ENCODE measurements around the gene FIGNL2. TPM values are rescaled to one million over a fixed set of nuclear protein-coding genes. Genes with fewer than 3 reads are reported as not detected.

FIGNL2 gene
- total and polyA plus RNA-seq, 2 of the 13 experiments (the other 11 are each of a cell fraction or from before 2014, with no cell fraction given): 0.82 to 1.00 TPM

GRCh38 chr12:51838762-51839161 lies 9.8 kb downstream of the FIGNL2 start:
- Histone ChIP-seq H3K4me3 (replicated peaks in 1 of 3; ENCODE audit: insufficient read depth in 1 of 3, low read depth in 2 of 3, low read length in 3 of 3) (no peak overlapping the region), H3K79me2 (ENCODE audit: insufficient read depth, low read length) (no peaks in the 10 kb centered on the region), H3K27me3 (ENCODE audit: control insufficient read depth in 1 of 2, insufficient read depth in 2 of 2, low read length in 2 of 2) (no peaks in the 10 kb centered on the region), H3K4me1 (ENCODE audit: insufficient read depth, low read length) (no peaks in the 10 kb centered on the region), H3K9ac (ENCODE audit: insufficient read depth, low read depth, low read length) (no peak overlapping the region), H3K9me3 (ENCODE audit: low read length) (no peaks in the 10 kb centered on the region), H3K27ac (ENCODE audit: extremely low read length, insufficient read depth, low read length) (no peak overlapping the region), H3K36me3 (replicated peaks in 1 of 2; ENCODE audit: control insufficient read depth in 1 of 2, insufficient read depth in 2 of 2, low read length in 2 of 2) (no peaks in the 10 kb centered on the region), H3K4me2 (ENCODE audit: low read depth, low read length) (no peak overlapping the region), H2AFZ (ENCODE audit: low read length) (no peak overlapping the region), H4K20me1 (ENCODE audit: insufficient read depth, low read length) (no peaks in the 10 kb centered on the region)
- intact Hi-C loops (cut with micrococcal nuclease; ENCODE audit: unreplicated experiment) (no loop called here), in situ Hi-C loops (cut with HindIII; ENCODE audit: extremely low pct_ligation_motif_present, low pct_unique_long_range_greater_than_20kb) (no loop called here)
- ATAC-seq (no peak), DNase-seq (ENCODE audit: low spot score) (no peak), FAIRE-seq (no peak)
- CTCF ChIA-PET (ENCODE audit: low intra/inter-chr PET ratio, low total read pairs): no interaction called here
- no TSS peak for BruUV-seq (replicated peaks)
- 50% methylated on average over 1 of the region's 4 CpGs for WGBS (ENCODE audit: low lambda C conversion rate)
- TF ChIP-seq RBFOX2 (IDR thresholded peaks at IDR 0.05; ENCODE audit: low read depth, low read length) (no peak), THRA (CRISPR knock-in tag; IDR thresholded peaks at IDR 0.05; ENCODE audit: borderline replicate concordance) (peak; percentile 48; the same call in 1 of the 2 replicates)
- POLR2A ChIA-PET: interaction anchor here (1.3 kb wide), 1 partner anchor 25 kb away, joined by 4 read pairs; a partner anchor contains a TSS

GRCh38 chr12:51838036-51838435 lies 10.5 kb downstream of the FIGNL2 start:
- Histone ChIP-seq H3K9me3 (ENCODE audit: low read length) (no peaks in the 10 kb centered on the region), H3K9ac (ENCODE audit: insufficient read depth, low read depth, low read length) (no peak overlapping the region), H3K4me3 (replicated peaks in 1 of 3; ENCODE audit: insufficient read depth in 1 of 3, low read depth in 2 of 3, low read length in 3 of 3) (no peak overlapping the region), H3K4me2 (ENCODE audit: low read depth, low read length) (no peak overlapping the region), H2AFZ (ENCODE audit: low read length) (no peak overlapping the region), H3K4me1 (ENCODE audit: insufficient read depth, low read length) (no peaks in the 10 kb centered on the region), H3K27ac (ENCODE audit: extremely low read length, insufficient read depth, low read length) (no peak overlapping the region), H4K20me1 (ENCODE audit: insufficient read depth, low read length) (no peaks in the 10 kb centered on the region), H3K36me3 (replicated peaks in 1 of 2; ENCODE audit: control insufficient read depth in 1 of 2, insufficient read depth in 2 of 2, low read length in 2 of 2) (no peaks in the 10 kb centered on the region), H3K27me3 (ENCODE audit: control insufficient read depth in 1 of 2, insufficient read depth in 2 of 2, low read length in 2 of 2) (no peaks in the 10 kb centered on the region; a peak in 1 of 5 replicates), H3K79me2 (ENCODE audit: insufficient read depth, low read length) (no peaks in the 10 kb centered on the region)
- intact Hi-C loops (cut with micrococcal nuclease; ENCODE audit: unreplicated experiment): no loop called here
- 40% methylated on average over 1 of the region's 4 CpGs for WGBS (ENCODE audit: low lambda C conversion rate)
- TF ChIP-seq ZHX1 (CRISPR knock-in tag; IDR thresholded peaks at IDR 0.05; ENCODE audit: low read depth) (no peak), GFI1 (CRISPR knock-in tag; IDR thresholded peaks at IDR 0.05; ENCODE audit: borderline replicate concordance) (no peak), SALL1 (CRISPR knock-in tag; IDR thresholded peaks at IDR 0.05) (no peak), MBNL3 (CRISPR knock-in tag; conservative IDR thresholded peaks at IDR 0.05) (no peak), RARA (CRISPR knock-in tag; IDR thresholded peaks at IDR 0.05) (no peak), ZBTB21 (CRISPR knock-in tag; IDR thresholded peaks at IDR 0.05) (no peak), DR1 (CRISPR knock-in tag; IDR thresholded peaks at IDR 0.05) (no peak), NR2F6 (IDR thresholded peaks at IDR 0.05) (no peak), NR2F6 (CRISPR knock-in tag; IDR thresholded peaks at IDR 0.05) (no peak), PHF20 (CRISPR knock-in tag; IDR thresholded peaks at IDR 0.05) (no peak)
- BruUV-seq (replicated peaks): no TSS peak
- in situ Hi-C loops (cut with HindIII; ENCODE audit: extremely low pct_ligation_motif_present, low pct_unique_long_range_greater_than_20kb): no loop called here
- no peak for ATAC-seq
- no peak for FAIRE-seq
- ChIA-PET POLR2A (no interaction called here), CTCF (ENCODE audit: low intra/inter-chr PET ratio, low total read pairs) (no interaction called here)
- DNase-seq (ENCODE audit: low spot score): no peak

Measured in HepG2 (cell line).